Adrenal gland (tissue), 5 donors: ENCODE results near the gene ST3GAL3.

Source experiments
- CTCF ChIP-seq, 6 experiments: fragments of 450-650 bp in 4 of 6; fragments of 200-600 bp in 2 of 6; sonication (generic) in 1 of 6; IDR thresholded peaks; 1 replicate in 5 of 6; 2 replicates in 1 of 6; pipeline versions ENCODE4 v1.5.1 to v1.8.0; 2016 to 2021; ENCODE audit warnings: antibody characterized with exemption in 6 of 6, mild to moderate bottlenecking in 2 of 6, moderate library complexity in 1 of 6
- POLR2A ChIP-seq, 2 donors: fragments of 450-650 bp; IDR thresholded peaks; one replicate each; pipeline ENCODE4 v1.6.1; 2017; ENCODE audit warnings: antibody characterized with exemption in 2 of 2, mild to moderate bottlenecking in 2 of 2, moderate library complexity in 1 of 2
- donor health status: DM: no; HTN: no; CAD: no.

- TF ChIP-seq CTCF (IDR thresholded peaks at IDR 0.05) (no peak), POLR2A (IDR thresholded peaks at IDR 0.05) (no peak)
Observed at GRCh38 chr1:43947061-43947873, 239.9 kb downstream of the ST3GAL3 start.
